WTC11 (cell line): ENCODE data around the gene ST6GALNAC2. TPM values are rescaled to one million over a fixed set of nuclear protein-coding genes. Genes with fewer than 3 reads are reported as not detected.

Experiments
- ATAC-seq: fragments of 200-7000 bp; cut with Tn5 transposase; 2 replicates; pipeline ENCODE4 v1.10.0; 2021; ENCODE audit warnings: mild to moderate bottlenecking, moderate library complexity
- CTCF ChIA-PET: fragments of 300-600 bp; sonication (Branson Sonifier 250); formaldehyde crosslinking; loops from one replicate; lab custom pipeline; 2021; ENCODE audit warnings: antibody characterized with exemption; lab: Charles Lee
- POLR2A ChIA-PET: fragments of 350-600 bp; sonication (Branson Sonifier 250); formaldehyde crosslinking; loops from one replicate; lab custom pipeline; 2021; ENCODE audit warnings: antibody characterized with exemption; lab: Charles Lee
- DNase-seq: peaks from one replicate; pipeline ENCODE4 v3.0.0; 2021; ENCODE audit warnings: low spot score
- H3K27ac Mint-ChIP-seq: 2 replicates; pipeline ENCODE4 v1.8.0; 2021; ENCODE audit warnings: mixed read lengths
- H3K27me3 Mint-ChIP-seq: 2 replicates; pipeline ENCODE4 v1.8.0; 2021; ENCODE audit warnings: low read depth, mild to moderate bottlenecking, moderate library complexity, mixed read lengths
- H3K36me3 Mint-ChIP-seq: 2 replicates; pipeline ENCODE4 v1.8.0; 2021; ENCODE audit warnings: mixed read lengths
- H3K4me1 Mint-ChIP-seq: 2 replicates; pipeline ENCODE4 v1.8.0; 2022; ENCODE audit warnings: mixed read lengths
- H3K4me3 Mint-ChIP-seq: 2 replicates; pipeline ENCODE4 v1.8.0; 2021; ENCODE audit warnings: mild to moderate bottlenecking, moderate library complexity, mixed read lengths
- H3K9me3 Mint-ChIP-seq: 2 replicates; pipeline ENCODE4 v1.8.0; 2021; ENCODE audit warnings: mixed read lengths
- CREB1 ChIP-seq: sonication (generic); formaldehyde crosslinking; IDR thresholded peaks from 2 replicates; pipeline ENCODE4 v1.8.0; 2023; ENCODE audit warnings: mild to moderate bottlenecking, missing genetic modification reagents
- CREM ChIP-seq: sonication (generic); formaldehyde crosslinking; IDR thresholded peaks from 2 replicates; pipeline ENCODE4 v1.8.1; 2022; ENCODE audit warnings: mild to moderate bottlenecking, missing genetic modification reagents, moderate library complexity
- ETV6 ChIP-seq: sonication (generic); formaldehyde crosslinking; IDR thresholded peaks from 2 replicates; pipeline ENCODE4 v1.8.1; 2022; ENCODE audit warnings: mild to moderate bottlenecking, missing genetic modification reagents
- GABPB1 ChIP-seq: sonication (generic); formaldehyde crosslinking; IDR thresholded peaks from 2 replicates; pipeline ENCODE4 v1.8.1; 2023; ENCODE audit warnings: mild to moderate bottlenecking, missing genetic modification reagents
- NR2C2 ChIP-seq: sonication (generic); formaldehyde crosslinking; IDR thresholded peaks from 2 replicates; pipeline ENCODE4 v1.8.0; 2022; ENCODE audit warnings: mild to moderate bottlenecking, missing genetic modification reagents
- ZBTB21 ChIP-seq: sonication (generic); formaldehyde crosslinking; IDR thresholded peaks from 2 replicates; pipeline ENCODE4 v1.8.1; 2023; ENCODE audit warnings: mild to moderate bottlenecking, missing genetic modification reagents, borderline replicate concordance
- ZNF396 ChIP-seq: fragments of 250-450 bp; sonication (Bioruptor Pico); IDR thresholded peaks from 2 replicates; pipeline ENCODE4 v1.8.0; 2021; ENCODE audit warnings: mild to moderate bottlenecking, moderate library complexity, borderline replicate concordance
- total RNA-seq: library from RNA; stranded (reverse); gene quantifications from 3 replicates; pipeline ENCODE4 v1.2.3, GENCODE V29; 2021
- TF ChIP-seq, protein P1 (sequence below): sonication (generic); formaldehyde crosslinking; IDR thresholded peaks from 2 replicates; pipeline ENCODE4 v1.8.0; 2022; ENCODE audit warnings: missing genetic modification reagents
- TF ChIP-seq, protein P2 (sequence below): sonication (generic); formaldehyde crosslinking; IDR thresholded peaks from 2 replicates; pipeline ENCODE4 v1.8.0; 2023; ENCODE audit warnings: missing genetic modification reagents, mild to moderate bottlenecking, borderline replicate concordance
- TF ChIP-seq, protein P3 (sequence below): fragments of 250-450 bp; sonication (Bioruptor Pico); conservative IDR thresholded peaks from 2 replicates; pipeline ENCODE4 v1.9.0; 2021; ENCODE audit warnings: mild to moderate bottlenecking
- TF ChIP-seq, protein P4 (sequence below): sonication (generic); formaldehyde crosslinking; IDR thresholded peaks from 2 replicates; pipeline ENCODE4 v1.8.0; 2022; ENCODE audit warnings: mild to moderate bottlenecking, missing genetic modification reagents

ST6GALNAC2 gene
- total RNA-seq, 1 experiment from 2014 or later, result not detected

DNA sequence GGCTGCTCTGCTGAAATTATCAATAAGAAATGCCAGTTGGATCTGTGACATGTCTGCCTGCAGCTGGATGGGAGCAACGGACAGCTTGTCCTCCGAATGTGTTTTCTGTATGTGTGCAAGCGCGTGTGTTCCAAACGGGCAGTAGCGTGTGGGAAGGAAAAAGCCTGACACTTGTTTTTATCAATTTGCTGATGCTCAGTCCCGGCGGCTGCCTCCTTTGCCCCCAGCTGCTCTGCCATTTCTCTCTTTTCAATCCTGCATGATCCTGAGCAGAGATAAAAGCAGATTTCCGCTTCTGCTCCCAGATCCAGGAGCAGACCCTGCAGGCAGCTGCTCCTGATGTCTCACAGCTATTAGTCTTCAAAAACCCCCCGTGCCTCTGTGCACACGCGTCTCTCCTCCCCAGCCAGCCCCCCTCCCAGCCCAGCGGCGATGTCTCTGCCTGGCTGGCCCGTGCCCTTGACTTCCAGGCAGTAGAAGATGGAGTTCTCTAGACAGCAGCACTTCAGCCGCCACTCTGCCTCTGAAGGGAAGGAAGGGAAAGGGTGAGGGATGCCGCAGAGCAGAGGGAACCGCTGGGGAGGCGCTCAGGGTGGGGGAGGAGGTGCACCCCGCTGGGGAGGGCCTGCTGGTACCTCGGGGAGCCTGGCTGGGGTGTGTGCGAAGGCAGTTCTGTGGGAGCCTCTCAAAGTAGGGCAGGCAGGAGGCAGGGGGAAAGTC, 41.7 kb downstream of the ST6GALNAC2 start (continued):
- no peak for TF ChIP-seq ZNF396 (CRISPR knock-in tag)
- no peak for TF ChIP-seq CREM (CRISPR knock-in tag)
- TF ChIP-seq, protein P1, sequence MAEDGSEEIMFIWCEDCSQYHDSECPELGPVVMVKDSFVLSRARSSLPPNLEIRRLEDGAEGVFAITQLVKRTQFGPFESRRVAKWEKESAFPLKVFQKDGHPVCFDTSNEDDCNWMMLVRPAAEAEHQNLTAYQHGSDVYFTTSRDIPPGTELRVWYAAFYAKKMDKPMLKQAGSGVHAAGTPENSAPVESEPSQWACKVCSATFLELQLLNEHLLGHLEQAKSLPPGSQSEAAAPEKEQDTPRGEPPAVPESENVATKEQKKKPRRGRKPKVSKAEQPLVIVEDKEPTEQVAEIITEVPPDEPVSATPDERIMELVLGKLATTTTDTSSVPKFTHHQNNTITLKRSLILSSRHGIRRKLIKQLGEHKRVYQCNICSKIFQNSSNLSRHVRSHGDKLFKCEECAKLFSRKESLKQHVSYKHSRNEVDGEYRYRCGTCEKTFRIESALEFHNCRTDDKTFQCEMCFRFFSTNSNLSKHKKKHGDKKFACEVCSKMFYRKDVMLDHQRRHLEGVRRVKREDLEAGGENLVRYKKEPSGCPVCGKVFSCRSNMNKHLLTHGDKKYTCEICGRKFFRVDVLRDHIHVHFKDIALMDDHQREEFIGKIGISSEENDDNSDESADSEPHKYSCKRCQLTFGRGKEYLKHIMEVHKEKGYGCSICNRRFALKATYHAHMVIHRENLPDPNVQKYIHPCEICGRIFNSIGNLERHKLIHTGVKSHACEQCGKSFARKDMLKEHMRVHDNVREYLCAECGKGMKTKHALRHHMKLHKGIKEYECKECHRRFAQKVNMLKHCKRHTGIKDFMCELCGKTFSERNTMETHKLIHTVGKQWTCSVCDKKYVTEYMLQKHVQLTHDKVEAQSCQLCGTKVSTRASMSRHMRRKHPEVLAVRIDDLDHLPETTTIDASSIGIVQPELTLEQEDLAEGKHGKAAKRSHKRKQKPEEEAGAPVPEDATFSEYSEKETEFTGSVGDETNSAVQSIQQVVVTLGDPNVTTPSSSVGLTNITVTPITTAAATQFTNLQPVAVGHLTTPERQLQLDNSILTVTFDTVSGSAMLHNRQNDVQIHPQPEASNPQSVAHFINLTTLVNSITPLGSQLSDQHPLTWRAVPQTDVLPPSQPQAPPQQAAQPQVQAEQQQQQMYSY (CRISPR knock-in tag), result no peak
- TF ChIP-seq, protein P2, sequence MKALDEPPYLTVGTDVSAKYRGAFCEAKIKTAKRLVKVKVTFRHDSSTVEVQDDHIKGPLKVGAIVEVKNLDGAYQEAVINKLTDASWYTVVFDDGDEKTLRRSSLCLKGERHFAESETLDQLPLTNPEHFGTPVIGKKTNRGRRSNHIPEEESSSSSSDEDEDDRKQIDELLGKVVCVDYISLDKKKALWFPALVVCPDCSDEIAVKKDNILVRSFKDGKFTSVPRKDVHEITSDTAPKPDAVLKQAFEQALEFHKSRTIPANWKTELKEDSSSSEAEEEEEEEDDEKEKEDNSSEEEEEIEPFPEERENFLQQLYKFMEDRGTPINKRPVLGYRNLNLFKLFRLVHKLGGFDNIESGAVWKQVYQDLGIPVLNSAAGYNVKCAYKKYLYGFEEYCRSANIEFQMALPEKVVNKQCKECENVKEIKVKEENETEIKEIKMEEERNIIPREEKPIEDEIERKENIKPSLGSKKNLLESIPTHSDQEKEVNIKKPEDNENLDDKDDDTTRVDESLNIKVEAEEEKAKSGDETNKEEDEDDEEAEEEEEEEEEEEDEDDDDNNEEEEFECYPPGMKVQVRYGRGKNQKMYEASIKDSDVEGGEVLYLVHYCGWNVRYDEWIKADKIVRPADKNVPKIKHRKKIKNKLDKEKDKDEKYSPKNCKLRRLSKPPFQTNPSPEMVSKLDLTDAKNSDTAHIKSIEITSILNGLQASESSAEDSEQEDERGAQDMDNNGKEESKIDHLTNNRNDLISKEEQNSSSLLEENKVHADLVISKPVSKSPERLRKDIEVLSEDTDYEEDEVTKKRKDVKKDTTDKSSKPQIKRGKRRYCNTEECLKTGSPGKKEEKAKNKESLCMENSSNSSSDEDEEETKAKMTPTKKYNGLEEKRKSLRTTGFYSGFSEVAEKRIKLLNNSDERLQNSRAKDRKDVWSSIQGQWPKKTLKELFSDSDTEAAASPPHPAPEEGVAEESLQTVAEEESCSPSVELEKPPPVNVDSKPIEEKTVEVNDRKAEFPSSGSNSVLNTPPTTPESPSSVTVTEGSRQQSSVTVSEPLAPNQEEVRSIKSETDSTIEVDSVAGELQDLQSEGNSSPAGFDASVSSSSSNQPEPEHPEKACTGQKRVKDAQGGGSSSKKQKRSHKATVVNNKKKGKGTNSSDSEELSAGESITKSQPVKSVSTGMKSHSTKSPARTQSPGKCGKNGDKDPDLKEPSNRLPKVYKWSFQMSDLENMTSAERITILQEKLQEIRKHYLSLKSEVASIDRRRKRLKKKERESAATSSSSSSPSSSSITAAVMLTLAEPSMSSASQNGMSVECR (CRISPR knock-in tag), result no peak
- TF ChIP-seq, protein P3, sequence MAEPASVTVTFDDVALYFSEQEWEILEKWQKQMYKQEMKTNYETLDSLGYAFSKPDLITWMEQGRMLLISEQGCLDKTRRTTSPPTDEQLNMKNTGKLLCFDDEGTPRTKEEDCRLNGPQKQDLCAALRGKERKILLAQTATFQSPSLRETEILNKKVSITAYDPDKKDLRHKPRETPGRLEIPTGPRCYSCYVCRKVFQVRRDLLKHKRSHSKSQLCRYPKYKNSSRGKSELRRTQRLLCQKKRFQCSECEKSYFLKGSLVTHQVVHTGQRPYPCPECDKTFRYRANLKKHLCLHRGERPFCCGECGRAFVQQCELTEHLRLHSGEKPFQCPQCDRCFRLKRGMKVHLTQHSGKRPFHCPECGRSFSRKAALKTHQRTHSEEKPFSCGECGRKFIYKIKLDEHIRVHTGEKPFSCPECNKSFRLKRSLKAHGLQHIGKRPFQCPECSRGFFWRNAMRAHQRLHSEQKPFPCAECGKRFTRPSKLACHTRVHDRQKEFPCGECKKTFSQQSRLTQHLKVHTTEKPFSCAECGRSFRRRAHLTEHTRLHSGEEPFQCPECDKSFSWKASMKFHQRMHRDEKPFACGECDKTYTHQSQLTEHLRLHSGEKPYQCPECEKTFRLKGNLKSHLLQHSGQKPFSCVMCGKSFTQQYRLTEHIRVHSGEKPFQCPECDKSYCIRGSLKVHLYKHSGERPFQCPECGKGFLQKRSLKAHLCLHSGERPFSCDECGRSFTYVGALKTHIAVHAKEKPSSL (CRISPR knock-in tag), result no peak
- no peak for TF ChIP-seq GABPB1 (CRISPR knock-in tag)
- TF ChIP-seq, protein P4, sequence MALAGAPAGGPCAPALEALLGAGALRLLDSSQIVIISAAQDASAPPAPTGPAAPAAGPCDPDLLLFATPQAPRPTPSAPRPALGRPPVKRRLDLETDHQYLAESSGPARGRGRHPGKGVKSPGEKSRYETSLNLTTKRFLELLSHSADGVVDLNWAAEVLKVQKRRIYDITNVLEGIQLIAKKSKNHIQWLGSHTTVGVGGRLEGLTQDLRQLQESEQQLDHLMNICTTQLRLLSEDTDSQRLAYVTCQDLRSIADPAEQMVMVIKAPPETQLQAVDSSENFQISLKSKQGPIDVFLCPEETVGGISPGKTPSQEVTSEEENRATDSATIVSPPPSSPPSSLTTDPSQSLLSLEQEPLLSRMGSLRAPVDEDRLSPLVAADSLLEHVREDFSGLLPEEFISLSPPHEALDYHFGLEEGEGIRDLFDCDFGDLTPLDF, result no peak
- no peak for TF ChIP-seq ZBTB21 (CRISPR knock-in tag)
- no peak for TF ChIP-seq CREB1

DNA sequence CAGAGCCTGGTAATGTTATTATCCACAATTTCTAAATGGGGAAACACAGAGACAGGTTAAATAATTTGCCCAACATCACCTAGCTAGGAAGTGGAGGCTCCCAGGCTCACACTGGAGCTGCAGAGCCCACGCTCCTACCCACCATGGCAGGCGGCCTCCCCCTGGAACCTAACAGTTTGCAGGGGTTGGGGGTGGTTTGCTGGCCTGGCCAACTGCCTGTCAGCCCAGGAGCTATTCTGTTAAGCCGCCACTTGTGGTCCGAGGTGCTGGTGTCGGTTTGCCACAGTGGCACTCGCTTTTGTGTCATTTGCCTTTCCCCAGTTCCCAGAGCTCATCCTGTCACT, 42.2 kb downstream of the ST6GALNAC2 start:
- ATAC-seq (no peak), DNase-seq (no peak)
- H3K9me3 Mint-ChIP-seq, result no peaks in the 10 kb centered on the region
- POLR2A ChIA-PET, result interaction anchor here (0.6 to 1.4 kb wide), 2 partner anchors 15 to 45 kb away, joined by 3 to 4 read pairs; no protein-coding TSS in a partner anchor
- CTCF ChIA-PET, result interaction anchor here (0.9 to 5.4 kb wide), 9 partner anchors 9 to 165 kb away, joined by 3 to 81 read pairs (median 4); no protein-coding TSS in a partner anchor
- H3K27ac Mint-ChIP-seq, result no peak overlapping the region
- H3K4me1 Mint-ChIP-seq, result peaks cover 40% of the 10 kb centered on the region
- peaks cover 22% of the 10 kb centered on the region for H3K27me3 Mint-ChIP-seq
- no peak overlapping the region for H3K4me3 Mint-ChIP-seq
- no peak for TF ChIP-seq NR2C2
- TF ChIP-seq ETV6 (CRISPR knock-in tag), result 0 out of 2 replicates have a peak, but pooled peaks have one; percentile 31
- no peaks in the 10 kb centered on the region; the same call in 1 of the 2 replicates for H3K36me3 Mint-ChIP-seq
